Breast epithelium (tissue), 3 donors: ENCODE data around the gene ARMC9.

Experiments used
- POLR2A ChIP-seq: fragments of 450-650 bp; IDR thresholded peaks from one replicate; pipeline ENCODE4 v1.6.1; 2016; ENCODE audit warnings: antibody characterized with exemption, mild to moderate bottlenecking, moderate library complexity
- POLR2AphosphoS5 ChIP-seq, 3 donors: sonication (generic); formaldehyde crosslinking; IDR thresholded peaks; one replicate each; pipeline ENCODE4 v1.6.1; 2017; ENCODE audit warnings: antibody characterized with exemption in 3 of 3
- TF ChIP-seq, protein P1 (sequence below), 3 donors: fragments of 450-650 bp; IDR thresholded peaks; one replicate each; pipeline ENCODE4 v1.5.1; 2016 to 2017; ENCODE audit warnings: antibody characterized with exemption in 3 of 3, mild to moderate bottlenecking in 3 of 3, moderate library complexity in 3 of 3

DNA sequence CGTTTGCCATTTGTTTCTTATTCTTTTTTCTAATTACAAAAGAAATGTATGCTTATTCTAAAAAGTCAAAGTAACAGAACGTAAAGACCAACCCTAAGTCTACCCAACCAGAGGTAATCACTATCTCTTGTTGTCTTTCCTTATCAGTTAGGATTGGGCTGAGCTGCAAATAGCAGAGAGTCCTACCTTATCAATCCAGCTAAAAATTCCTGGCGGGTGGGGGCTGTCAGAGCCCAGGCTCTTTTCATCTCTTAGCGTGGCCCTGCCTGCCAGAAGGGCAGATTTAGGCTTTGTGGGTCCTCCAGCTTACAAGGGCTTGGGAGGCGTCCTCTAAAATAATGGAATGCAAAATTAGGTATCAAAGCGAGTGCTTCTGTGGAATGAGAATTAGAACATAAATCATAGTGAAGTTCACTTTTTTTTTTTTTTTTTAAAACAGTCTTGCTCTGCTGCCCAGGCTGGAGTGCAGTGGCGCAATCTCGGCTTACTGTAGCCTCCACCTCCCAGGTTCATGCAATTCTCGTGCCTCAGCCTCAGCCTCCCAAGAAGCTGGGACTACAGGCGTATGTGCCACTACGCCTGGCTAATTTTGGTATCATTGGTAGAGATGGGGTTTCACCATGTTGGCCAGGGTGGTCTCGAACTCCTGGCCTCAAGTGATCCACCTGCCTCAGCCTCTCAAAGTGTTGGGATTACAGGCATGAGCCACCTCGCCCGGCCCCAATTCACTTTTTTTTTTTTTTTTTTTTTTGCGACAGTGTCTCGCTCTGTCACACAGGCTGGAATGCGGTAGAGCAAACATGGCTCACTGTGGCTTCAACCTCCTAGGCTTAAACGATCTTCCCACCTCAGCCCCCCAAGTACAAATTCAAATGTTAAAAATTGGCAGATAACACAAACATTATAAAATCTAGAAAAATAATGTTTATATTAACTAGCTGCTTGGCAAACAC, 139.7 kb downstream of the ARMC9 start:
- TF ChIP-seq, protein P1, sequence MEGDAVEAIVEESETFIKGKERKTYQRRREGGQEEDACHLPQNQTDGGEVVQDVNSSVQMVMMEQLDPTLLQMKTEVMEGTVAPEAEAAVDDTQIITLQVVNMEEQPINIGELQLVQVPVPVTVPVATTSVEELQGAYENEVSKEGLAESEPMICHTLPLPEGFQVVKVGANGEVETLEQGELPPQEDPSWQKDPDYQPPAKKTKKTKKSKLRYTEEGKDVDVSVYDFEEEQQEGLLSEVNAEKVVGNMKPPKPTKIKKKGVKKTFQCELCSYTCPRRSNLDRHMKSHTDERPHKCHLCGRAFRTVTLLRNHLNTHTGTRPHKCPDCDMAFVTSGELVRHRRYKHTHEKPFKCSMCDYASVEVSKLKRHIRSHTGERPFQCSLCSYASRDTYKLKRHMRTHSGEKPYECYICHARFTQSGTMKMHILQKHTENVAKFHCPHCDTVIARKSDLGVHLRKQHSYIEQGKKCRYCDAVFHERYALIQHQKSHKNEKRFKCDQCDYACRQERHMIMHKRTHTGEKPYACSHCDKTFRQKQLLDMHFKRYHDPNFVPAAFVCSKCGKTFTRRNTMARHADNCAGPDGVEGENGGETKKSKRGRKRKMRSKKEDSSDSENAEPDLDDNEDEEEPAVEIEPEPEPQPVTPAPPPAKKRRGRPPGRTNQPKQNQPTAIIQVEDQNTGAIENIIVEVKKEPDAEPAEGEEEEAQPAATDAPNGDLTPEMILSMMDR (IDR thresholded peaks at IDR 0.05), result no peak
- no peak for TF ChIP-seq POLR2A
- no peak for TF ChIP-seq POLR2AphosphoS5 (IDR thresholded peaks at IDR 0.05)
